ENCODE results near the gene GRB7.

GRCh38 chr17:39776252-39776651, 38.5 kb downstream of the GRB7 start:
- no peak for TF ChIP-seq POLR2AphosphoS5 (IDR thresholded peaks at IDR 0.05; ENCODE audit: low read depth, low read length)
- TF ChIP-seq TAF1 (IDR thresholded peaks at IDR 0.05; ENCODE audit: borderline replicate concordance, low read depth, low read length): no peak
- TF ChIP-seq POLR2A (IDR thresholded peaks at IDR 0.05; ENCODE audit: low read depth, low read length): no peak
